ENCODE results near the gene ACAP3. TPM values are rescaled to one million over a fixed set of nuclear protein-coding genes. Genes with fewer than 3 reads are reported as not detected.

The ACAP3 gene
- total and polyA plus RNA-seq, 10 of the 15 experiments (the other 5 are each of a cell fraction or from before 2014, with no cell fraction given), result 0.05 to 34.2 (median 7.1) TPM

GRCh38 chr1:1273512-1274298, 34.0 kb downstream of the ACAP3 start, which contains the start of gene UBE2J2 (continued):
- TF ChIP-seq MEF2B (IDR thresholded peaks at IDR 0.05; ENCODE audit: partially characterized antibody, poor library complexity, severe bottlenecking) (no peak), E2F8 (IDR thresholded peaks at IDR 0.05; ENCODE audit: low read depth, partially characterized antibody) (no peak), SIX5 (IDR thresholded peaks at IDR 0.05; ENCODE audit: low read depth, low read length, severe bottlenecking) (peak; percentile 61), CREM (IDR thresholded peaks at IDR 0.05; ENCODE audit: low read depth) (peak; percentile 59; the same call in 1 of the 2 replicates), NRF1 (conservative IDR thresholded peaks at IDR 0.05; ENCODE audit: low read depth, low read length) (peak; percentile 34; the same call in 1 of the 2 replicates), CREB1 (IDR thresholded peaks at IDR 0.05; ENCODE audit: low read depth) (peak; percentile 64; the same call in 1 of the 2 replicates), HDGF (IDR thresholded peaks at IDR 0.05) (no peak), JUND (IDR thresholded peaks at IDR 0.05; ENCODE audit: low read depth, low read length) (no peak), ZNF622 (IDR thresholded peaks at IDR 0.05) (no peak), EZH2 (IDR thresholded peaks at IDR 0.05; ENCODE audit: borderline replicate concordance, control insufficient read depth, low read depth, low read length) (no peak), STAT1 (conservative IDR thresholded peaks at IDR 0.05) (no peak; the same call in 1 of the 2 replicates), ZNF217 (IDR thresholded peaks at IDR 0.05) (0 out of 2 replicates have a peak, but pooled peaks have one; percentile 28), MTA3 (IDR thresholded peaks at IDR 0.05; ENCODE audit: borderline replicate concordance, low read length) (no peak), ATF7 (IDR thresholded peaks at IDR 0.05; ENCODE audit: low read depth) (no peak), SPI1 (IDR thresholded peaks at IDR 0.05; ENCODE audit: borderline replicate concordance, insufficient read depth, low read depth, low read length) (no peak), CHD1 (IDR thresholded peaks at IDR 0.05; ENCODE audit: low read depth, low read length) (no peak), NR2F1 (conservative IDR thresholded peaks at IDR 0.05) (peak; percentile 55; the same call in 1 of the 2 replicates), SUZ12 (IDR thresholded peaks at IDR 0.05; ENCODE audit: unreplicated experiment) (no peak), RB1 (IDR thresholded peaks at IDR 0.05; ENCODE audit: borderline replicate concordance) (peak; percentile 22; the same call in 1 of the 2 replicates), ZBTB40 (IDR thresholded peaks at IDR 0.05; ENCODE audit: borderline replicate concordance) (peak; percentile 71), PAX5 (IDR thresholded peaks at IDR 0.05; ENCODE audit: borderline replicate concordance, low read depth, low read length) (0 out of 2 replicates have a peak, but pooled peaks have one; percentile 30), SMC3 (IDR thresholded peaks at IDR 0.05; ENCODE audit: borderline replicate concordance, low read length) (no peak; the same call in 1 of the 2 replicates), ATF2 (IDR thresholded peaks at IDR 0.05; ENCODE audit: low read length) (no peak)
